ENCODE measurements around the gene DTNB.
"Not testable (repeated sequence)": the region's sequence is repeated elsewhere in the genome, so short reads cannot be mapped to it uniquely, and the experiment has no call there.

GRCh38 chr2:25403120-25403760, 270.1 kb downstream of the DTNB start:
- TF ChIP-seq CTCF (conservative IDR thresholded peaks at IDR 0.05); EZH2 (IDR thresholded peaks at IDR 0.05; ENCODE audit: low read depth): not testable (repeated sequence)

Measured in PC-9 (cell line).